ENCODE measurements around the gene ZC3HAV1. TPM values are rescaled to one million over a fixed set of nuclear protein-coding genes. Genes with fewer than 3 reads are reported as not detected.

Gene ZC3HAV1
- total RNA-seq, 2 experiments from 2014 or later = 47.4 to 52.4 TPM

DNA sequence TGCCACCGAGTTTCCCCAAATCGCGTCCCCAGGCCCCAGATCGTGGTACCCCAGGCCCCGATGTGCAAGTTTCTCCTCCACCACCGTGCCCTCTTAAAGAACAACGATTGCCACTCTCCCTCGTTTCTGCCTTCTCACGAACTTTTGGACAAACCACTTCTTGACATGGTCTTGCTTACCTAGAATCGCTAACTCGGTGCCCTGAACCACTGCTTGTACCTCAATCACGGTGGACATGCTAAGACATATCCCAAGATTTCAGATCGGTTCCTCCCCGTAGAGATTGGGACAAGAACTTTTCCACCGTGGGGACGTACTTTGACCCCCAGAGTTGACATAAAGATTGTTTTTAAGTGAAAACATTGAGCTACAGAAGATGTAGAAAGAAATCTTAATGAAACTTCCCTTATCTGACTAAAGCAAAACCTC is 477 bp upstream of the ZC3HAV1 start:
- CTCF ChIA-PET (ENCODE audit: unreplicated experiment) = no interaction called here
- TSS peak; percentile 74 for BruUV-seq (replicated peaks)
- TF ChIP-seq, protein P1, sequence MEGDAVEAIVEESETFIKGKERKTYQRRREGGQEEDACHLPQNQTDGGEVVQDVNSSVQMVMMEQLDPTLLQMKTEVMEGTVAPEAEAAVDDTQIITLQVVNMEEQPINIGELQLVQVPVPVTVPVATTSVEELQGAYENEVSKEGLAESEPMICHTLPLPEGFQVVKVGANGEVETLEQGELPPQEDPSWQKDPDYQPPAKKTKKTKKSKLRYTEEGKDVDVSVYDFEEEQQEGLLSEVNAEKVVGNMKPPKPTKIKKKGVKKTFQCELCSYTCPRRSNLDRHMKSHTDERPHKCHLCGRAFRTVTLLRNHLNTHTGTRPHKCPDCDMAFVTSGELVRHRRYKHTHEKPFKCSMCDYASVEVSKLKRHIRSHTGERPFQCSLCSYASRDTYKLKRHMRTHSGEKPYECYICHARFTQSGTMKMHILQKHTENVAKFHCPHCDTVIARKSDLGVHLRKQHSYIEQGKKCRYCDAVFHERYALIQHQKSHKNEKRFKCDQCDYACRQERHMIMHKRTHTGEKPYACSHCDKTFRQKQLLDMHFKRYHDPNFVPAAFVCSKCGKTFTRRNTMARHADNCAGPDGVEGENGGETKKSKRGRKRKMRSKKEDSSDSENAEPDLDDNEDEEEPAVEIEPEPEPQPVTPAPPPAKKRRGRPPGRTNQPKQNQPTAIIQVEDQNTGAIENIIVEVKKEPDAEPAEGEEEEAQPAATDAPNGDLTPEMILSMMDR (conservative IDR thresholded peaks at IDR 0.05; ENCODE audit: low read length) = no peak
- no peak for TF ChIP-seq EZH2phosphoT487 (IDR thresholded peaks at IDR 0.05; ENCODE audit: borderline replicate concordance, low read depth, low read length)
- intact Hi-C loops (cut with micrococcal nuclease; ENCODE audit: unreplicated experiment) = loop anchor here (1.0 to 5.0 kb wide), 7 partner anchors 15 to 1123 kb away; partner anchors contain the start of genes FMC1, LUC7L2, TRIM24 and UBN2
- Histone ChIP-seq H3K9me2 (ENCODE audit: insufficient read depth, low read length) (no peaks in the 10 kb centered on the region), H3K36me3 (ENCODE audit: insufficient read depth, low read length) (0 out of 2 replicates have a peak, but pooled peaks cover 4% of the 10 kb centered on the region), H2AFZ (ENCODE audit: low read length) (peak overlapping the region; percentile 86), H3K79me2 (ENCODE audit: insufficient read depth, low read depth, low read length) (peaks cover 54% of the 10 kb centered on the region), H3K27ac (ENCODE audit: low read depth, low read length, poor library complexity, severe bottlenecking) (peak overlapping the region; percentile 83), H4K20me1 (ENCODE audit: insufficient read depth, low read length) (no peaks in the 10 kb centered on the region), H3K9me3 (ENCODE audit: low read length) (no peaks in the 10 kb centered on the region), H3K4me1 (ENCODE audit: insufficient read depth, low read length, poor library complexity, severe bottlenecking) (peaks cover 24% of the 10 kb centered on the region), H3K4me3 (ENCODE audit: low read depth, low read length, poor library complexity, severe bottlenecking) (peak overlapping the region; percentile 100), H3K4me2 (ENCODE audit: low read length) (peak overlapping the region; percentile 89)
- POLR2A ChIA-PET = interaction anchor here (0.6 to 1.3 kb wide), 3 partner anchors 15 to 128 kb away, joined by 3 to 6 read pairs (median 3); no protein-coding TSS in a partner anchor
- peak; percentile 19 for DNase-seq (ENCODE audit: low spot score)

DNA sequence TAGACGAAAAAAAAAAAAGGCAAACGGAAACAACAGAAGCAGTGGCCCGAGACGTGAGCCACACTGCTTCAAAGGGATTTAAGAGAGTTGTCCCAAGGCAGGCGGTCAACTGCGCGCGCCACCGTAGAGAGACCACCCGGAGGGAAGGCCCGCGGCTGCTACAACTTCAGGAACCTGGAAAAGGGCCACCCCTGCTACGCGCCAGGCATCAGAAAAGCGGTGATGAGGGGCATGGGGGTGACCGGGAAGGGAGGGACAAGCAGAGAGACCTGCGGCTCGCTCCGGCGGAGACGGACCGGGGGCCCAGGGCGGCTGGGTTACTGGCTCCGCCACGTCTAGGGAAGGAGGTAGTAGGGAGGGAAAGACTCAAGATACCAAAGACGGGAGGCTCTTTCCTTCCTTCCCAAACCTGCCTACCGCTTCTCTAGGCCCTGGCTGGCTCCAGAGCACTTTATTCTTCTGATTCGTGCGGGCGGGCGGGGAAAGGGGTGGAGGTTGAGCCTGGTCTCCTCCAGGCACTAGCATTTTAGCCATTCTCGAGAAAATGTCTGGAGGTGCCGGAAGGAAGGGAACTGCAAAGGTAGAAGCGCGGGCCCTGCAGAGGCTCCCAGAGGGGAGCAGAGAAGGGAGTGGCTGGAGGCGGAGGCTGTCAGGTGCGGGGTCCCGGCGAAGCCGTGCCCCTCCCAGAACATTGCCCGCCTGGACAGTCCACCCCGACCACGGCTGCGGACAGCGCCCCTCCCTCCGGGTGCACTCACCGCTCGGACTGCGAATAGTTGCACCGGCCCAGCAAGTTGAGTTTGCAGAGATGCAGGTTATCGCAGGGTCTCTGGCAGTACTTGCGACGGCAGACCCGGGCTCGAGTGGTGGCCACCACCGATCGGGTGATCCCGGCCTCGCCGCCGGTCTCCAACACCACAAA is 993 bp downstream of the ZC3HAV1 start:
- no peaks in the 10 kb centered on the region for H3K9me2 ChIP-seq (ENCODE audit: insufficient read depth, low read length)
- BruUV-seq (replicated peaks) = no TSS peak
- DNase-seq (ENCODE audit: low spot score) = peak; percentile 73
- TF ChIP-seq EZH2phosphoT487 (IDR thresholded peaks at IDR 0.05; ENCODE audit: borderline replicate concordance, low read depth, low read length) = no peak
- TF ChIP-seq, protein P1 (conservative IDR thresholded peaks at IDR 0.05; ENCODE audit: low read length) = no peak
- peak overlapping the region; percentile 89 for H3K4me2 ChIP-seq (ENCODE audit: low read length)
- H4K20me1 ChIP-seq (ENCODE audit: insufficient read depth, low read length) = no peaks in the 10 kb centered on the region
- peak overlapping the region; percentile 100 for H3K4me3 ChIP-seq (ENCODE audit: low read depth, low read length, poor library complexity, severe bottlenecking)
- H3K79me2 ChIP-seq (ENCODE audit: insufficient read depth, low read depth, low read length) = peaks cover 69% of the 10 kb centered on the region
- no peaks in the 10 kb centered on the region for H3K9me3 ChIP-seq (ENCODE audit: low read length)
- ChIA-PET POLR2A (interaction anchor here (0.6 to 0.7 kb wide), 3 partner anchors 14 to 1103 kb away, joined by 3 to 5 read pairs (median 3); no protein-coding TSS in a partner anchor), CTCF (ENCODE audit: unreplicated experiment) (no interaction called here)
- peak overlapping the region; percentile 83 for H3K27ac ChIP-seq (ENCODE audit: low read depth, low read length, poor library complexity, severe bottlenecking)
- peaks cover 39% of the 10 kb centered on the region for H3K4me1 ChIP-seq (ENCODE audit: insufficient read depth, low read length, poor library complexity, severe bottlenecking)
- peak overlapping the region; percentile 86 for H2AFZ ChIP-seq (ENCODE audit: low read length)
- intact Hi-C loops (cut with micrococcal nuclease; ENCODE audit: unreplicated experiment) = loop anchor here (1.0 to 5.0 kb wide), 7 partner anchors 14 to 1121 kb away; partner anchors contain the start of genes FMC1, LUC7L2, TRIM24 and UBN2
- 0 out of 2 replicates have a peak, but pooled peaks cover 4% of the 10 kb centered on the region for H3K36me3 ChIP-seq (ENCODE audit: insufficient read depth, low read length)

All from OCI-LY7 (cell line).